Measurements from ENCODE around the gene KCNN4.

- no peak for TF ChIP-seq CTCF (IDR thresholded peaks at IDR 0.05)
- TF ChIP-seq POLR2A (IDR thresholded peaks at IDR 0.05) = no peak
These were observed 28.4 kb downstream of the KCNN4 start for GRCh38 chr19:43752287-43752875.
